ENCODE data around the gene MTCL1.

DNA sequence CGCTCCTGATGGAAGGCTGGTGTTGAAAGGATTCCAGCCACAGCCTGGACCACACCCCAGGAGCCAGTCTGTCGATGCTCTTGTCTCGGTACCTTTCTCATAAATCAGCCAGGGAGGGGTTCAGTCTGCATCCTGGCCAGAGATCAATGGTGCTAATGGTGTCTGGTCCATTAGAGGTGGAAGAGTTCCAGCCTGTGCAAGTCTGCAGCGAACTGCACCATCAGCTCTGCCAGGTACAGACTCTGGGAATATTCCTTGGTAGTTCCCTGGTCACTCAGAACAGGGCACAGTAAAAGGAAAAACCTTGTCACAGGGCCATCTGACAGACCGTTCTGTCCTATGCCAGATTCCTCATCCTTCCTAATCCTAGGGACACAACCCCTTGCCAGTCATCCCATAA lies 164.3 kb downstream of the MTCL1 start:
- TF ChIP-seq, protein P1, sequence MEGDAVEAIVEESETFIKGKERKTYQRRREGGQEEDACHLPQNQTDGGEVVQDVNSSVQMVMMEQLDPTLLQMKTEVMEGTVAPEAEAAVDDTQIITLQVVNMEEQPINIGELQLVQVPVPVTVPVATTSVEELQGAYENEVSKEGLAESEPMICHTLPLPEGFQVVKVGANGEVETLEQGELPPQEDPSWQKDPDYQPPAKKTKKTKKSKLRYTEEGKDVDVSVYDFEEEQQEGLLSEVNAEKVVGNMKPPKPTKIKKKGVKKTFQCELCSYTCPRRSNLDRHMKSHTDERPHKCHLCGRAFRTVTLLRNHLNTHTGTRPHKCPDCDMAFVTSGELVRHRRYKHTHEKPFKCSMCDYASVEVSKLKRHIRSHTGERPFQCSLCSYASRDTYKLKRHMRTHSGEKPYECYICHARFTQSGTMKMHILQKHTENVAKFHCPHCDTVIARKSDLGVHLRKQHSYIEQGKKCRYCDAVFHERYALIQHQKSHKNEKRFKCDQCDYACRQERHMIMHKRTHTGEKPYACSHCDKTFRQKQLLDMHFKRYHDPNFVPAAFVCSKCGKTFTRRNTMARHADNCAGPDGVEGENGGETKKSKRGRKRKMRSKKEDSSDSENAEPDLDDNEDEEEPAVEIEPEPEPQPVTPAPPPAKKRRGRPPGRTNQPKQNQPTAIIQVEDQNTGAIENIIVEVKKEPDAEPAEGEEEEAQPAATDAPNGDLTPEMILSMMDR (IDR thresholded peaks at IDR 0.05 in 8 of 11, conservative IDR thresholded peaks at IDR 0.05 in 3 of 11), result no peak
- no peak for TF ChIP-seq POLR2AphosphoS5 (IDR thresholded peaks at IDR 0.05)
